ENCODE results near the gene LENG1.

- TF ChIP-seq EZH2 (IDR thresholded peaks at IDR 0.05; ENCODE audit: insufficient read depth, poor library complexity, severe bottlenecking): no peak
- no peak for TF ChIP-seq EZH2phosphoT487 (IDR thresholded peaks at IDR 0.05; ENCODE audit: insufficient read depth, low read depth)
These were observed 5.7 kb downstream of the LENG1 start for GRCh38 chr19:54153731-54154326.

Data from GM23248 (cell line).